Right atrium auricular region (tissue), 2 donors: ENCODE results near the gene TIPRL. TPM values are rescaled to one million over a fixed set of nuclear protein-coding genes. Genes with fewer than 3 reads are reported as not detected.

Experiments used
- DNase-seq: peaks from one replicate; pipeline ENCODE4 v3.0.0-alpha.2; 2019; ENCODE audit warnings: low spot score
- H3K27ac ChIP-seq, 2 donors: fragments of 200-600 bp; sonication (generic); 1 replicate in 1 of 2; 2 replicates in 1 of 2; pipeline ENCODE4 v1.5.1; 2016 to 2019
- H3K27me3 ChIP-seq, 2 donors: fragments of 200-600 bp; sonication (generic); one replicate each; pipeline versions ENCODE4 v1.5.1 to v1.6.0; 2017 to 2019
- H3K36me3 ChIP-seq: fragments of 200-600 bp; sonication (generic); one replicate; pipeline ENCODE4 v1.5.1; 2016
- H3K4me1 ChIP-seq, 2 donors: fragments of 200-600 bp; sonication (generic); one replicate each; pipeline versions ENCODE4 v1.5.1 to v1.6.0; 2017 to 2019
- H3K4me3 ChIP-seq, 2 donors: fragments of 200-600 bp; sonication (generic); 1 replicate in 1 of 2; 2 replicates in 1 of 2; pipeline ENCODE4 v1.5.1; 2017 to 2019; ENCODE audit warnings: mild to moderate bottlenecking in 1 of 2, moderate library complexity in 1 of 2
- H3K9me3 ChIP-seq, 2 donors: fragments of 200-600 bp; sonication (generic); one replicate each; pipeline ENCODE4 v1.5.1; 2019
- total RNA-seq, 2 donors: library from RNA; depleted of rRNA; stranded (reverse); fragments of >200 nt; gene quantifications; one replicate each; pipeline ENCODE4 v1.1.0, GENCODE V29; 2016
- TF ChIP-seq, protein P1 (sequence below), 2 donors: fragments of 200-600 bp; sonication (generic); IDR thresholded peaks; one replicate each; pipeline ENCODE4 v1.5.1; 2019; ENCODE audit warnings: antibody characterized with exemption in 2 of 2

The TIPRL gene
- total RNA-seq, 2 donors from 2014 or later, result 26.9 to 31.9 TPM

DNA sequence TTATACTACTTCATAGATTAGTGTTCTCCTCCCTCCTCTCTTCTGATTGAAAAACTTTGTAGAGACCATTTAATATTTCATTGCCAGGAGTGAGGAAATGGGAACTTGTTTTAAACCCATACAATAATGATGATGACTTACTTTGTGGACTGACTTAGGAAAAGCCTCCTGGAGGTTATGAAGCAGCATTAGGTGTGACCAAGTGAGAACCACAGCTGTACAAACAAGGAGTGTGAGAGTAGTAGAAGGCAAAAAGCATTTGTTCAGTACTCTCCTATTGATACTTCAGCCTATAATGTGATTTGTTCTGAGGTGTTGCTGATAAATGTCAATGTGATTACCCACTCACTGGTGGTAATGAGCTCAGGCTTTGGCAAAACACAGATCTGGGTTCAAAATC is 8.4 kb downstream of the TIPRL start:
- Histone ChIP-seq H3K36me3 (peaks cover 16% of the 10 kb centered on the region), H3K4me3 (no peak overlapping the region), H3K4me1 (no peaks in the 10 kb centered on the region), H3K27ac (no peak overlapping the region), H3K9me3 (no peaks in the 10 kb centered on the region), H3K27me3 (no peaks in the 10 kb centered on the region)
- no peak for DNase-seq
- TF ChIP-seq, protein P1, sequence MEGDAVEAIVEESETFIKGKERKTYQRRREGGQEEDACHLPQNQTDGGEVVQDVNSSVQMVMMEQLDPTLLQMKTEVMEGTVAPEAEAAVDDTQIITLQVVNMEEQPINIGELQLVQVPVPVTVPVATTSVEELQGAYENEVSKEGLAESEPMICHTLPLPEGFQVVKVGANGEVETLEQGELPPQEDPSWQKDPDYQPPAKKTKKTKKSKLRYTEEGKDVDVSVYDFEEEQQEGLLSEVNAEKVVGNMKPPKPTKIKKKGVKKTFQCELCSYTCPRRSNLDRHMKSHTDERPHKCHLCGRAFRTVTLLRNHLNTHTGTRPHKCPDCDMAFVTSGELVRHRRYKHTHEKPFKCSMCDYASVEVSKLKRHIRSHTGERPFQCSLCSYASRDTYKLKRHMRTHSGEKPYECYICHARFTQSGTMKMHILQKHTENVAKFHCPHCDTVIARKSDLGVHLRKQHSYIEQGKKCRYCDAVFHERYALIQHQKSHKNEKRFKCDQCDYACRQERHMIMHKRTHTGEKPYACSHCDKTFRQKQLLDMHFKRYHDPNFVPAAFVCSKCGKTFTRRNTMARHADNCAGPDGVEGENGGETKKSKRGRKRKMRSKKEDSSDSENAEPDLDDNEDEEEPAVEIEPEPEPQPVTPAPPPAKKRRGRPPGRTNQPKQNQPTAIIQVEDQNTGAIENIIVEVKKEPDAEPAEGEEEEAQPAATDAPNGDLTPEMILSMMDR (IDR thresholded peaks at IDR 0.05), result no peak

DNA sequence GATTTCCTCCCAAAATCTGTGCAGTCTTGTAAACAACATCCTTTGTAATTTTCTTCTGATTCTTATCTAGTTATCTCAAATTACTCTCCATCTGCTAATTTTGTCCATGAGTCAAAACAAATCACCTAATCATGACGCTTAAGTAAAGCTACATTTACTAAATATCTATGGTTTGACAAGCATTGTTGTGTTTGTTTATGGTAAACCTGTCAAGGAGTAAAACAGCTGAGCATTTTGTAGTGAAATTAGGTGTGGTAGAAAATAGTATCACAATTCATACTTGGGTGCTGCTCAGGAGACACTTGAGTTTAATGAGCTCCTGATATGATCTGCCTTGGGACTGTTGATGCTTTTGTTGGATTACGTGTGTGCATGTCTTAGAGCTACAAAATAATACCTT is 11.6 kb downstream of the TIPRL start:
- Histone ChIP-seq H3K27ac (no peak overlapping the region), H3K27me3 (no peaks in the 10 kb centered on the region), H3K9me3 (no peaks in the 10 kb centered on the region), H3K36me3 (peaks cover 34% of the 10 kb centered on the region), H3K4me1 (no peaks in the 10 kb centered on the region), H3K4me3 (no peak overlapping the region)
- no peak for DNase-seq
- TF ChIP-seq, protein P1 (IDR thresholded peaks at IDR 0.05), result no peak

DNA sequence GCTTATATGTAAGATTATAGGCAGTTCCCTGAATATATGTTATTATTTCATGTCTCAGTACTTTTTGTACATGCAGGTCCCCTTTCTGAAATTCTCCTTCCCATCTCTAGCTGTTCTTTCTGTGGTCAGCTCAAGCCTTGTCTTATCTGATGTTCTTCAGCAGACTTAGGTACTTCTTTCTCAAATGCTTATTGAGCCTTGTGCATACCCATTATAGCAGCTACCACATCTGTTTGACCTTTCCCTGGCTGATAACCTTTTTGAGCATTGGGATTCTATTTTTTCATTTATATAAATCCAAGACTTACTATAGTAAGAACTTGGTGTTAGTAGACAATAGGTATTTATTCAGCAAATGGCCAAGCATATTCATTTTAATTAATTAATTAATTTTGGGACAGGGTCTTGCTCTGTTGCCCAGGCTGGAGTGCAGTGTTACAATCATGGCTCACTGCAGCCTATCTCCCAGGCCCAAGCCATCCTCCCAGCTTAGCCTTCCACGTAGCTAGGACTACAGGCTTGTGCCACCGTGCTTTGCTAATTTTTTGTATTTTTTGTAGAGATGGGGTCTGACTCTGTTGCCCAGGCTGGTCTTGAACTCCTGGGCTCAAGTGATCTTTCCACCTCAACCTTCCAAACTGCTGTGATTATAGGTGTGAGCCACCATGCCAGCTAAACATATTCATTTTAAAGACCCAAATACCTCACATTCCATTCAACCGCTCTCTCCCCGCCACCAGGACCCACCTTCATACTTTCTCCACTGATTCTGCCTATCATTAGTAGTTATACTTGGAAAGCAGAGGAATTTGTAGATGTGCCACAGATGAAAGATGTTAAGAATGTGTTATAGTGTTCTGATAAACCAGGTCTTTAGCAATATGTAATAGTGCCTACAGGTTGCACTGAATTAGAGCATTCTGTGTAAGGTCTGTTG is 16.7 kb downstream of the TIPRL start:
- no peak overlapping the region for H3K4me3 ChIP-seq
- H3K36me3 ChIP-seq, result peaks cover 56% of the 10 kb centered on the region
- no peak overlapping the region for H3K27ac ChIP-seq
- DNase-seq, result no peak
- no peaks in the 10 kb centered on the region for H3K9me3 ChIP-seq
- no peaks in the 10 kb centered on the region for H3K4me1 ChIP-seq
- TF ChIP-seq, protein P1 (IDR thresholded peaks at IDR 0.05), result no peak
- no peaks in the 10 kb centered on the region for H3K27me3 ChIP-seq

DNA sequence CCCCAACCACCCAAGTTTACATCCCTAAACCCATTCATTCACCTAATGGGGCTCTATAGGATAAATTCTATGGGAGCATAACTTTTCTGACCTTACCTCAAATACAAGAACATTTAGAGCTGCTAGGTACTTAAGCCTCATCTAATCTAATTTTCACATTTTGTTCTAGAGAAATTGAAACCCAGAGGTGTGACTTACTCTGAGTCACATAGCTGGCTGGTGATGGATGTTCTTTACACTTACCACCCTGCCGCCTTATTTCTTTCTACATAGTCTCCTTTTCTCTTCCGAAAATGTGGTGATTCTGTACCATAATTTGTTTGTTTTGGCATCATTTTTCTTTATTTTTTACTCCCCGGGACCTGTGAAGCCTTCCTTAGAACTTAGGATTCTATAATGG is 20.3 kb downstream of the TIPRL start:
- TF ChIP-seq, protein P1 (IDR thresholded peaks at IDR 0.05), result no peak
- DNase-seq, result no peak
- Histone ChIP-seq H3K27ac (no peak overlapping the region), H3K27me3 (no peaks in the 10 kb centered on the region), H3K9me3 (no peaks in the 10 kb centered on the region), H3K4me3 (no peak overlapping the region), H3K36me3 (peaks cover 39% of the 10 kb centered on the region), H3K4me1 (no peaks in the 10 kb centered on the region)

DNA sequence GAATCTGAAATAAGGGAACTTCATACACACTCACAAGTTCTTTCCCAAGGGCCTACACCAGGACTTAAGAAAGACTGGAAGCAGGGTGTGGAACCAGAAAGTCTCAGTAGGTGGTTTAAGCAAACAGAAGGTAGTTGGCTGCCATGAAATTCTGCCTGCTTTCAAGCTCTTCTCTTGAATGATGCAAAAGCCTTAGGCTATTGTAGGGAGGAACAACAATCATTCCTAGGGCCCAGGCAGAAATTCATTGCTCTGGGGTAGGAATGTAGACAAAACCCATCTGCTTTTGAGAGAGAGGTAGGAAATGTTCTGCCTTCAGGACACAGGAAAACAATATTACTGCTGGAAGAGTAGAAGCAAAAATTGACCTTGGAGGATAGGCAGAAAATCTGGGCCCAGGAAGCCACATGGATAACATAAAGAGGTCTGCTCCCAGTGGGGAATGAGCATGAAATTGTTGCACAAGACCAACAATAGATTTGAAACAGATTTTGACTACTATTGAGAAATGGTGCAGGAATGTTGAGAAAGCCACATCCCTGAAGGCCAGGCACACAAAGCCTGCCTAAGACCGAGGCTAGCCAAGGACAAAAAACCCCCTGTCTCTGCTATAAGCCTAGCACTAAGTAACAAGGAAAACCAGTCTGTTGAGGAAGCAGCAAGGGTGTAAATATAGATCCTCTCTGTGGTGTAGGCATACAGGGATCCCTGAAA is 24.3 kb downstream of the TIPRL start:
- Histone ChIP-seq H3K36me3 (peaks cover 12% of the 10 kb centered on the region), H3K4me3 (no peak overlapping the region), H3K27me3 (no peaks in the 10 kb centered on the region), H3K9me3 (no peaks in the 10 kb centered on the region), H3K27ac (no peak overlapping the region), H3K4me1 (no peaks in the 10 kb centered on the region)
- TF ChIP-seq, protein P1 (IDR thresholded peaks at IDR 0.05), result no peak
- DNase-seq, result no peak
